NCI-H69 (cell line): ENCODE data around the gene CCL8.

Source experiments
- DNase-seq: peaks from one replicate; lab custom pipeline; 2025; lab: John Stamatoyannopoulos, UW

Gene CCL8

GRCh38 chr17:34319039-34319483 lies at the start of gene CCL8:
TSS of gene CCL8 (plus strand) at chr17:34319435. CDS start at chr17:34319502, 67 bp downstream.
- DNase-seq, result no peak

DNA sequence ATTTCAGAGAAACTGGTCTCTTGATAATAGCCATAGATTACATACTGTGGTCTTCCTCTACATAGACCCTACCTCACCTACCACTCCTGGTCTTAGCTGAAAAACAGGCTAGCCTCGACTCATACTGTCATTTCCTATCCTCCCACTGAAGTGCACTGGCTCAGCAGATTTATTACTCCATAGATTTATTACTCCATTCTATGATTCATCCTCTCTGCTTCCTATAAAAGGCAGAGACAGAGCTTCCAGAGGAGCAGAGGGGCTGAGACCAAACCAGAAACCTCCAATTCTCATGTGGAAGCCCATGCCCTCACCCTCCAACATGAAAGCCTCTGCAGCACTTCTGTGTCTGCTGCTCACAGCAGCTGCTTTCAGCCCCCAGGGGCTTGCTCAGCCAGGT lies 49.3 kb upstream of the CCL8 start, which contains the start of gene CCL7:
CCL7 (plus strand) TSS at position 253 of the 400 bp plus-strand sequence; CDS start at position 323, 70 bp downstream.
- no peak for DNase-seq

DNA sequence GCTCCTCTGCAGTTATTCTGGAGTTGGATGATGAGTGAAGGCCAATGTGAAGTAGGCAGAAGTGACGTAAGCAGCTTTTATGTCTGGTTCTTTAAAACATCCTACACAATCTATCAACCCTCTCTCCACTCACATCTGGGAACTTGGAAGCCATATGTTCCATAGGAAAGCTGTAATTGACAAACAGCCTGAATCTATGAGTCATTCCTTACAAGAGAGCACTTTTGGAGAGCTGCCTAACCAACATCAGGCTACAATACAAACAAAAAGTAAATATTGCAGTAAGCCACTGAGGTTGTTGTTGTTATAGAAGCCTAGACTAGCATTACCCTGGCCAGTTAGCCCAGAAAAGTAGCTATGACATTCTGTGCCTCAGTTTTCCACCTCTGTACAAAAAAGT lies 43.4 kb upstream of the CCL8 start:
- peak; percentile 57 for DNase-seq

DNA sequence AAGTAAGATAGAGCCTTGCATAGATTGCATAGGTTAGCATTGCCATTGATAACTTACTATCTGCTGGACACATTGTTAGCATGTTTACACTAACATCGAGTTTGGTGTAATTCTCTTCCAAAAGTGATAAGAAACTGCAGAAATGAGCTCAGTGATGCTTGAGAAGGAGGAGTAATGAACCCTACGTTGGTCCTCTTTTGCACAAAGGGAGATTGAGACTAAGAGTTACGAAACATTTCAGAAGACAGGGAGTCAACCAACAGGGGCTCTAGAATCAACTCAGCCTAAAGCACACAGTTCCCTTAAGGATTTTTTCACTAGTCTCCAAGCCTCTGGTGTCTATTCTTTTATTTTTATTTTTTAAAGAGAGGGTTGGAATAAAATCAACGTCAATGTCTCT lies 42.4 kb upstream of the CCL8 start:
- DNase-seq, result no peak

DNA sequence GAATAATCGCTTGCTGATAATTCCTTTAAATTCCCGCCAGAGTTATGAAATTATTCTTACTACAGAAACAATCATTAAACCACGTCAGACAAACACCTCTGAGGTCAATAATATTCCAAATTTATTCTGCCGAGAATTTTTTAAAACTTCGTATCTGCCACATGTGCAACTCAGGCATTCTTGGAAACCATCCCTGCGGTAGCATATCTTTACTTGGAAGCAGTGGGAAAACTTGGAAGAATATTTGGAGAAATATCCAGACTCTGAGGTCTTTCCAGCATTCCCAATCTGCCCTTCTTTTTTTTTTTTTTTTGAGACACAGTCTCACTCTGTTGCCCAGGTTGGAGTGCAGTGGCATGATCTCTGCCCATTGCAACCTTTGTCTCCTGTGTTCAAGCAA lies 35.7 kb upstream of the CCL8 start:
- no peak for DNase-seq

DNA sequence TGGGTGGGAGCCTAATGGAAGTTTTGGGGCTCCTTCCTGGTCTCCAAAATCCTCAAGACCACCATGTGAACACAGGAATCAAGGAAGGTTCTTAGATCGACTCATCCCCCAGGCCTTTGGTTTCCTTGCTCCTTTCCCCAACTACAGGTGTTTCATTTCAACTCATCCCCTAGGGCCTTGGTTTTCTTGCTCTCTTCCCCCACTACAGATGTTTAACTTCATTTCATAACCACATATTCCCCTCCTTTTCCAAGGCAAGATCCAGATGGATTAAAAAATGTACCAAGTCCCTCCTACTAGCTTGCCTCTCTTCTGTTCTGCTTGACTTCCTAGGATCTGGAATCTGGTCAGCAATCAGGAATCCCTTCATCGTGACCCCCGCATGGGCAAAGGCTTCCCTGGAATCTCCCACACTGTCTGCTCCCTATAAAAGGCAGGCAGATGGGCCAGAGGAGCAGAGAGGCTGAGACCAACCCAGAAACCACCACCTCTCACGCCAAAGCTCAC lies 33.9 kb upstream of the CCL8 start, which contains the start of gene CCL11:
CCL11 (plus strand) TSS at position 457 of the 507 bp plus-strand sequence. CDS start 67 bp downstream, outside the sequence.
- DNase-seq, result no peak

DNA sequence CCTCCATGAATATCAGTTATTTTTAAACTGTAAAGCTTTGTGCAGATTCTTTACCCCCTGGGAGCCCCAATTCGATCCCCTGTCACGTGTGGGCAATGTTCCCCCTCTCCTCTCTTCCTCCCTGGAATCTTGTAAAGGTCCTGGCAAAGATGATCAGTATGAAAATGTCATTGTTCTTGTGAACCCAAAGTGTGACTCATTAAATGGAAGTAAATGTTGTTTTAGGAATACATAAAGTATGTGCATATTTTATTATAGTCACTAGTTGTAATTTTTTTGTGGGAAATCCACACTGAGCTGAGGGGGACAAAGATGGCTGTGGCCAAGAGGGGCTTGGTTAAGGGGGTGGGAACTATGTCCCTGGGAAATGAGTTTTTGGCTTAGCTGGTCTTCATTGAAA lies 31.4 kb upstream of the CCL8 start:
- DNase-seq, result no peak

DNA sequence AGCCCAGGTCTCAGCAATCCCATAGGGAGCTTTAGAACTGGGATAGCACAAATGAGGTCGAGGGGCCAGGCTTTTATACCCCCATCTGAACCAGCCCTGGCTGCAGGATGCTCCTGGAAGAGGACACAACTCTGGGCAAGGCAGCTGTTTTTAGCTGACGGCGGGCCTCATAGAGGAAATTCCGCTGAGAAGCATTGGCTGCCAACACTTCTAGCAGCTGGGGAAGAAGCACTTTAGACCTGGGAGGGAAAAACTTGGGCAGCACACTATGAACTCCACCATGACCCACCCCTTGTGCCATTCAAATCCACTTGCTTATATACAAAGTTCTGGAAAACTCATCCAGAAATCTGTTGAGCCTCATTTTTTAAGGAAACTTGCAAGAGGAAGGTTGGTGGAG lies 28.6 kb upstream of the CCL8 start:
- DNase-seq, result no peak

DNA sequence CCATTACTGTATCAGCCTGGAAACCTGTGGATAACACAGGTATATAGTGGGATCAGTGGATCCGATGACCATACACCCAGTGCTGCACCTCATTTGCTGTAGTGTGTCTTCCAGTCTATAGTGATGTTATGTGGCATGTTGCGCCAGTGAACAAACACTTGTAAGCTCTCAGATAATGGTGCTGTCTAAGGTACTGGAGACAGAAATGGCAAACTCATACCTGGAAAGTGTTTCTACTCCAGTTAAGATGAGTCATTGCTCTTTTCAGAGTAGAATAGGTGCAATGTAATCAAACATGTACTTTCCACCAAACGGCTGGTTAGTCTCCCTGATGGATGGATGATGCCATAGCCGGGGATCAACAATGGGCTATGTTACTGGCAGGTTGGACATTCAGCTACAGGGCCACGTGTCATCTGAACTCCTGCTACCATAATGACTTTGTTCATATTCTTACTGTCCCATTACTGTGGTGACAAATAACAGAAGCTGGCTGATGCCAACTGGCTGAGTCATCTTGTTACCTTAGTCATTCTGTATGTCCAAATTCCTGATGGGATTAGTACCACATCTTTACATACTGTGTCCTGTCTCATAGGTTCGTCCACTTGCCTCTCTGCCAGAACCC lies 27.4 kb upstream of the CCL8 start:
- DNase-seq, result no peak

- DNase-seq, result no peak
Observed at GRCh38 chr17:34299027-34299426, 20.2 kb upstream of the CCL8 start.

GRCh38 chr17:34299956-34300577 lies 19.2 kb upstream of the CCL8 start:
- peak; percentile 10 for DNase-seq

GRCh38 chr17:34300652-34301370 lies 18.4 kb upstream of the CCL8 start:
- no peak for DNase-seq

DNA sequence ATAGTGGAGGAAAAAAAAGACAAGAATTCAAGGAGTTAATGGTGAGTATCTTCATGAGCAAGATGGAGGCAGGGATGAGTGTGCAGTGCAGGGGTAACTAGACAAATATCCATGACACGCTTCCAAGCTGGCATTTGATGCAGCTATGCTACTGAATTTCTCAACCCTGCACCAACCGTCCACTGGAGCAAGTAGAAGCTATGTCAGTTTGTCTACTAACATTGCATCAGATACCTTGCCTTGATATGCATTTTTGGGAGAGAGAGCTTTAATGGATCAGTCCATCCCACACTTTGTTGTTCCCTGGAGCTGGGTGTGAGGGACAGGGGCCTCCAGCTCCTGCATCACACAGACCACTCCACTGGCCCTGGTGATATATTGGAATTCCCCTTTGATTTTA lies 17.2 kb upstream of the CCL8 start:
- no peak for DNase-seq

DNA sequence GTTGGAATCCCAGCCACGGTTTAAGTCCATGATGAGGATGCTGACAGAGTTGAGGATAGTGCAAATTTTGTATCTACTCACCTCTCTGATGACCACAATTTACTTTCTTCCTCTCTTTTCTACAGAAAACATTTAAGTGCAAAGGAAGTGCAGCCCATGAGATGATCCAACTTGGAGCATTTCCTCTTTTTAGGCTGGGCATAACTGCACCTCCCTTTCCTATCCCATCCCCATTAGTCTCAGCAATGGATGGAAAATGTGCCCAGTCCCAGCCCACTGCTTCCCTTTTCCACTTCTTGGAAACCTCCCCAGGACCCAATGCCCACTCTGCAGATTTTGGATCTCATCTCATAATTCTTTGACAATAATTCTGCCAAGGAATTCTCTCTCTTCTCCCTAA lies 16.6 kb upstream of the CCL8 start:
- no peak for DNase-seq

DNA sequence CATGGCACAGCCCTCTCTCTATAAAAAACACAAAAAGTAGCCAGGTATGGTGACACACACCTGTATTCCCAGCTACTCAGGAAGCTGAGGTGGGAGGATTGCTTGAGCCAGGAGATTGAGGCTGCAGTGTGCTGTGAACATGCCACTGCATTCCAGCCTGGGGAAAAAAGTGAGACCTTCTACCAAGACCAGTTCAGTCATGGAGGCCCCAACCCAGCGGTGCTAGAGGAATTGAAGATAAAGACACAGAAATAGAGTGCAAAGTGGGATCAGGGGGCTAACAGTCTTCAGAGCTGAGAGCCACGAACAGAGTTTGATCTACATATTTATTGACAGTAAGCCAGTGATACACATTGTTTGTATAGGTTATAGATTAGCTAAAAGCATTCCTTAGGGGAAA lies 15.6 kb upstream of the CCL8 start:
- DNase-seq, result no peak

DNA sequence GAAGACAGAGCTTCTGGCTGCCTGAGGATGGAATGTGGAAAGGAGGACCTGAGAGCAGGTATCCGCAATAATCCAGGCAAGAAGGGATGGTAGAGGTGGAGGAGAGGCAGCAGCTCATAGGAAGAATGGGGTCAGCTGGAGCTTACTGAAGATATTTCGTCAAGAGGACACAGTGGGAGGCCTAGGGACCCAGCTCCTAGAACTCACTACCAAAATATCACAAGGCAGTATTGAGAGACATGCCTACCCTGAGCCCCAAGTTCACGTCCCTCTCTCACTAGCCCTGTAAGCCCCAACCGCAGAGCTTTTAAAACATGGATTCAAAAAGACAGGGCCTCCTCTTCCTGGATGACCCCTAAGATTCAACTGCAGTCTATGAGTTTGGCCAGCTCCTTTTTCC lies 14.2 kb upstream of the CCL8 start:
- no peak for DNase-seq

GRCh38 chr17:34305606-34306005 lies 13.6 kb upstream of the CCL8 start:
- DNase-seq, result no peak

DNA sequence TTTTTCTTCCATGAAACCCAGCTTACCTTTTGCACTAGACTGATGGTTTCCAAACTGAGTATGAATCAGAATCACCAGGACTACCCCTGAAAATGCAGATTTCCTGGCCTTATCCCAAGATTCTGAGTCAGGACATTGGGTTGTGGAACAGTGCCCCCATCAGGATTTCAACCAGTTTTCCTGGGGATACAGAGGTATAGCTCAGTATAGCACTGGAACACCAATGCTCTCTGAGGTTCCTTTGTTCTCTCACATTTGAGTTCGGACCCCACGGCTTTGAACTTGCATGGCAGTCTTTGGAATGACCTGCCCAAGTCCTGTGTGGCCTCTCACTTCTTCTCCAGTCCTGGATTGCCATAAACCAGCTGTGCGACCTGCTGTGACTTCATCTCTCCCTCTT lies 12.8 kb upstream of the CCL8 start:
- peak; percentile 32 for DNase-seq

GRCh38 chr17:34307110-34307509 lies 12.1 kb upstream of the CCL8 start:
- no peak for DNase-seq

DNA sequence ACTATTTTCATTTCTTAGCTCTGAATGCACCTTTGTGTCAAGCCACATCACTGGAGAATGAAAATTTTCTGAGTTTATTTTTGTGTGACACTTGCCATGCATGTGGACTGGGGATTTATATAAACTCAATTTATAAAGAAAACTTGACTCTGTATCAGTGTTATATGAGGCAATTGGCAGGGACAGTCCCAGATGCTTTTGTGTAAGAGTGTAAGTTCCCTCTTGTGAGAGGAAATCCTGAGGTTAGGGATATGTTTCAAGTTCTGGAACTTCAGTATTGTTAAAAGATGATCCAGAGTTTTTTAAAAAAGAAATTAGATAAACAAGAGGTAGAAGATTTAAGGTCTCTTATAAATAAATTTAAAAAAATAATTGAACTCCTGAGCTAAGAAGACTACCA lies 10.9 kb upstream of the CCL8 start:
- no peak for DNase-seq

DNA sequence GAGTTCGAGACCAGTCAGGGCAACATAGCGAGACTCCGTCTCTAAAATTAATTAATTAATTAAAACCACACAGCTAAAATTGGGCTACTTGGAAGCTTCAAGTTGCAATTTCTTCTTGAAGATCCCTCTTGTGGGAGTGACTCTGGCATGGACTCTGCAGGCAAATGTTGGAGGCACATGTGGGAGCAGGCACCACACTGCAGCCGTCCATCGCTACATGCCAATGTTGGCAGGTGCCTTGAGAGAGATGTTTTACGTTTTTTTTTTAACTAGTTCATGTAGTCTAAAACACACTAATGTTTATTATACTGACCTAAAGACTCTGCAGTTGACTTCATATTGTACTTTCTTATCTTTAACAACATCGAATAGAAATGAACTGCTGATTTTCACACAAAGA lies 7.9 kb upstream of the CCL8 start:
- DNase-seq, result no peak

GRCh38 chr17:34312080-34312479 lies 7.2 kb upstream of the CCL8 start:
- no peak for DNase-seq

DNA sequence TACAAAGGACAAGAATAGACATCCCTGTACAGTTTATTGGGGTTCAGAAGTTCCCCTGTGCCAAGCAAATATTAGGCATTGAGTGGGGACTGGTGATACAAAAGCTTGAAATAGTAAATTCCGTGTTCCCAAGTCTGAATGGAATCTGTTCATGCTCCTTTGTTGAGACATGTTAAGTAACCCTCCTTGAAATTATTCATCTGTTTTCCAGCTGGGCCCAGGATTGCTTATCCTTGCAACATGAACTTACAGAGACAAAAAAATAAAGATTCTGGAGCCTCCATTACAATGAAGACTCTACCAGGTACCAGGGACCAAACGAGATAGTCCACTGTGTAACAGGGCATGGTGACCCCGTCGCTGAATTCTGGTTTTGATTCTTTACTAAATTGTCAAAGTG lies 6.1 kb upstream of the CCL8 start:
- DNase-seq, result no peak
